T follicular helper cell (primary cell): ENCODE measurements around the gene GBP3.
"Not testable (repeated sequence)": the region's sequence is repeated elsewhere in the genome, so short reads cannot be mapped to it uniquely, and the experiment has no call there.

Experiments
- DNase-seq: peaks from one replicate; pipeline ENCODE4 v3.0.0-alpha.2; 2020; ENCODE audit warnings: low read depth
- total RNA-seq, 2 experiments: gene quantifications; one replicate each; lab custom pipeline; 2026; lab: John Stamatoyannopoulos, UW

GBP3 gene, protein sequence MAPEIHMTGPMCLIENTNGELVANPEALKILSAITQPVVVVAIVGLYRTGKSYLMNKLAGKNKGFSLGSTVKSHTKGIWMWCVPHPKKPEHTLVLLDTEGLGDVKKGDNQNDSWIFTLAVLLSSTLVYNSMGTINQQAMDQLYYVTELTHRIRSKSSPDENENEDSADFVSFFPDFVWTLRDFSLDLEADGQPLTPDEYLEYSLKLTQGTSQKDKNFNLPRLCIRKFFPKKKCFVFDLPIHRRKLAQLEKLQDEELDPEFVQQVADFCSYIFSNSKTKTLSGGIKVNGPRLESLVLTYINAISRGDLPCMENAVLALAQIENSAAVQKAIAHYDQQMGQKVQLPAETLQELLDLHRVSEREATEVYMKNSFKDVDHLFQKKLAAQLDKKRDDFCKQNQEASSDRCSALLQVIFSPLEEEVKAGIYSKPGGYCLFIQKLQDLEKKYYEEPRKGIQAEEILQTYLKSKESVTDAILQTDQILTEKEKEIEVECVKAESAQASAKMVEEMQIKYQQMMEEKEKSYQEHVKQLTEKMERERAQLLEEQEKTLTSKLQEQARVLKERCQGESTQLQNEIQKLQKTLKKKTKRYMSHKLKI
- 21.8 to 71.4 reads per million in 2 experiments for total RNA-seq

DNA sequence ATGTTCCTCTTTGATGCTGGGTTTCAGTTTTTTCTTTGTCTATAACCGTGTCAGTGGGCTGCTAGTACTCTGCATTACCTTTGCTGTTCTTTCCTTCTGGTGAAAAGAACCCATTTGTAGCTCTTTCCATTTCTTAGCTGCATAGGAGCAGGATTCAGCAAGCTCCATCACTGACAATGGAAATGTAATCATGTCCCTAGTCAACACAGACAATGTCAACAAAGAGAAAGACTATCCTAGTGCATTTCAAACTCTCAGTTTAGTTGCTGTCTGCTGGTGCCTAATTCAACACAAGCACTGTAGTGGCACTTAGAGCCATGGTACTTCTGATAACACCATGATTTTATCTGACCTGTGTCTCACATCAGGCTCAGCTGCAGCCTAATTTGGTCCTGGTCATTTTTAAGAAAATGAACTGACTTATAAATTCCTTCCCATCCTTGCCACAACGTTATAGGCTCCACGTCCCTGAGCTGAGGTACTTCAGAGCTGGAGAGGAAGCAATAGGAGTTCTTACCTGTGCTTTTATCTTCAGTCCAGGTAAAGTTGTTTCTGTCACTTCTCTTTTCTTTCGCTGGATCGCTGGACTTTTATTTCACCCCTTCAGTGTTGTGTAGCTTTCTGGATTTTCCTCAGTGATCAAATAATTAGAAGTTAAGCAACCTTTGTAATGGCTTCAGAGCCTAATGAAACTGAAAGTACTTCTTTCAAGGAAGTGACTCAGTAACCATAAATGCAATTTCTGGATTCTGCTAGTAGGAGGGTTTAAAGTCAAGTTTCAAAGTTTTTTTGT lies at the start of gene GBP3:
Gene GBP3 (minus strand): TSS at position 700 of the 793 bp plus-strand sequence. CDS start 2,145 bp downstream, outside the sequence.
- no peak for DNase-seq

DNA sequence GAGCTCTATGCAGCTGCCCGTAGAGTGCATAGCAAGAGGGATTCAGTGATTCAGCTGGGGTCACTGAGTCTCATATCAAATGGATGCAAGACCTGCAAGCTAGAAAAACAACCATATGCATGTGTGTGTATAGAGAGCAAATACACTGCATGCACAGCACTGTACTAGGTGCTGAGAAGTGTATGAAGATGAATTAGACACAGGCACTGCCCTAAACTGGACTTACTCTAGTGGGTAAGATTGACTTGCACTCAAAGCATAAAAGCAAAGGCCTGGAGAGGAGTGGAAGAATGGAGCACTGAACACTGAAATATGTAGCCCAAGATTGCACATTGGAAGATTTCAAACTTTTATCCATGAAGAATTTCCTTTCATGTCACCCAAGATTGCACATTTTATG lies 47.8 kb upstream of the GBP3 start:
- DNase-seq: no peak

DNA sequence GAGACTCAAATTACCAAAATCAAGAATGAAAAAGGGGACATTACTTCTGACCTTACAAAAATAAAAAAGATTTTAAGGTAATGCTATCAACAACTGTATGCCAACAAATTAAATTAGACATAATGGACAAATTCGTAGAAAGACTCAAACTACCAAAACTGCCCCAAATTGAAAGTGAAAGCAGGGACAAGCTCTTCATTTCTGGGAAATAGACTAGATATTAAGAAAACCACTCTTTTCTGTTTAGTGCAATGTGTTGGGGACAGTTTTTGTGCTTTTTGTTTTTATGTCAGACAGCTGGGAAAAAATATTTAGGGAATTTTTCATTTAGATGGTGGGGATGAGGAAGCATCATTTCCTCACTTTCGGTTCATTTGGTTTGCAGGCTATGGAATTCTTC lies 47.3 kb upstream of the GBP3 start:
- no peak for DNase-seq

DNA sequence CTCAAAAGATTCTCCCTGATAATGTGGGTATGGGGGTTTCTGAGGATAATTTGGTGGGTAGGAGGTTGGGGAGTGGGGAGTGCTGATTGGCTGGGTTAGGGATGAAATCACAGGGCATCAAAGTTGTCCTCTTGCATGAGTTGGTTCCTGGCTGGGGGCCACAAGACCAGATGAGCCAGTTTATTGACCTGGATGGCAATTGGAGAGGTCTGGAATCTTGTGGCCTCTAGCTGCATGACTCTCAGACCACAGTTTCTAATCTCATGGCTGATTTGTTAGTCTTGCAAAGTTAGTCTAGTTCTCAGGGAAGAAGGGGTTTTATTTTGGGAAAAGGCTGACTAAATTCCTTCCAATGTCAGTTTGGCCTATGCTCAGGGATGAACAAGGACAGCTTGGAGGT lies 45.6 kb upstream of the GBP3 start:
- DNase-seq: no peak

DNA sequence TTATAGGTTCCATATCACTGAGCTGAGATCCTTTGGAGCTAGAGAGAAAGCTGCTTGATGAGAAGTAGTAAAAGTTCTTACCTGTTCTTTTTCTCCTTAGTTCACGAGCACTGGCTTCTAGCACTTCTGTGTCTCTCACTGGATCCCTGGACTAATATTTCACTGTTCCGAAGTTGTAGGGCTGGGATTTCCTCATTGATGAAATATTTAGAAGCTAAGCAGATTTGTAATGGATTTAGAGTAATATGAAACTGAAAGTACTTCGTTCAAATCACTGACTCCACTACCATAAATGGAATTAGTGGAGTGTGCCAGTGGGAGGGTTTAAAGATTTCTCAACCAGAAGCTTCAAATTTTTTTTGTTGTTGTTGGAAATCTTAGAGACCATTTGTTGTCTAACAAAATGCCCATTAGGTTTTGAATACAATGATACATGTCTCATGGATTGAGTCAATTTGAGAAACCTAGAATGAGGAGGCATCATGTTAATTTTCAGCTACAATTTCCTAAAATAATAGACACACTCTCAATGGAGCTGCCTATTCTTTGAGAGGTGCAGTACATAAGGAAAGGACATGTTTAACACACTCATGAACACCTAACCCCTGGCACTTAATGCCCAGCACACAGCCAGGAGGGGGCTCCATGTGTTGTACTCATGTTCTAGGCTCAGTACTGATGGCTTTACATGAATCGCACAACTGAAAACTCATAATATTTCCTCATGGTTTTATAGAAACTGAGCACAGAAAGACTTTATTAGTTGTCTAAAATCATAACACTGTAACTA lies 42.6 kb upstream of the GBP3 start, which contains the start of gene GBP1:
Gene GBP1 (minus strand): TSS at position 130 of the 790 bp plus-strand sequence. CDS start 1,974 bp downstream, outside the sequence.
- no peak for DNase-seq

DNA sequence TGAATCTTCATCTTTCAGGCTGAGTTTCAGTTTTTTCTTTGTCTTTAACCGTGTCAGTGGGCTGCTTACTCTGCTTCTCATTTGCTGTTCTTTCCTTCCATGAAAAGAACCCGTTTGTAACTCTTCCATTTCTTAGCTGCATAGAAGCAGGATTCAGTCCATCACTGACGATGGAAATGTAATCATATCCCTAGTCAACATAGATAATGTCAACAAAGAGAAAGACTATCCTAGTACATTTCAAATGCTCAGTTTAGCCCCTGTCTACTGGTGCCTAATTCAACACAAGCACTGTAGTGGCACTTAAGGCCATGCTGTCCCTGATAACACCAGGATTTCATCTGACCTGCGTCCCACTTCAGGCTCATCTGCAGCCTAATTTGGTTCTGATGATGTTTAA lies 42.0 kb upstream of the GBP3 start:
- DNase-seq: no peak

DNA sequence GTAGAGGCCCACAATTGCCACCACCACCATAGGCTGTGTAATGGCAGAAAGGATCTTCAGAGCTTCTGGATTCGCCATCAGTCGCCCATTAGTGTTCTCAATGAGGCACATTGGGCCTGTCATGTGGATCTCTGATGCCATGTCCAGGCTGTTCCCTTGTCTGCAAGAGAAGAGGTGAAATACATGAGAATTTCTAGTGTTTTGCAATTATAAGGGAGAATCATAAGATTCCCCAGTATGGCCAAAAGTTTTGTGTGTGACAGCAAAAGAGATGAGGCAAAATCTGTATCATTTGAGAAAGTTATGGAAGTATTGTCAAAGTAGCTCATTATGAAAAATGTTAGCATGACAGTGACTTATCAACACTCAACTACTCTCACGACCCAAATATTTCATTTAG lies 40.4 kb upstream of the GBP3 start:
- no peak for DNase-seq

DNA sequence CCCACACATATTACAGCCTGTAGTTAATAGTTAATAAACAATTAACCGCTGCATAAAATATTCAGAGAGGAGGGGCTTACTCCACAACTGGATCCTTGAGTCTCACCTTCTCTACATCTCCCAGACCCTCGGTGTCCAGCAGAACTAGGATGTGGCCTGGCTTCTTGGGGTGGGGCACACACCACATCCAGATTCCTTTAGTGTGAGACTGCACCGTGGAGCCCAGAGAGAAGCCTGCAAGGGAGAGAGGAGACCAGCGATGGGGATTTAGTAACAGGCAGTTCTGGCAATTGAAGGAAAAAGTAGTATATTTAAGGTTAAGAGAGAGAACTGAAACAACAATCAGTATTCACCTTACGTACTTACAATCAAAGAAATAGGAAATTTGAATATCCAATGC lies 37.4 kb upstream of the GBP3 start:
- no peak for DNase-seq

DNA sequence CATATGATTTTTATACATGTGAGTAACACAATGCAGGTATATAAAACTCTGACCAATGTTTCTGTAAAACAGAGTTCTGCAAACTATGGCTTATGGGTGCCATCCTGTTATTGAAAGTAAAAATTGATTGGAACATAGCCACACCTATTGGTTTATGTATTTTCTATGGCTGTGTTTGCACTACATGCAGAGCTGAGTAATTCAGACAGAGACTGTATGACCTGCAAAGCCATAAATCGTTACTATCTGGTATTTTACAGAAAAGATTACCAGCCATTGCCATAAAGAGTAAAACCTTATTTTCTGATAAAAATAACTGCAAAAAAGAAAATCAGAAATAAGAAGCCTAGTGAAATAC lies 29.3 kb upstream of the GBP3 start:
- DNase-seq: no peak

DNA sequence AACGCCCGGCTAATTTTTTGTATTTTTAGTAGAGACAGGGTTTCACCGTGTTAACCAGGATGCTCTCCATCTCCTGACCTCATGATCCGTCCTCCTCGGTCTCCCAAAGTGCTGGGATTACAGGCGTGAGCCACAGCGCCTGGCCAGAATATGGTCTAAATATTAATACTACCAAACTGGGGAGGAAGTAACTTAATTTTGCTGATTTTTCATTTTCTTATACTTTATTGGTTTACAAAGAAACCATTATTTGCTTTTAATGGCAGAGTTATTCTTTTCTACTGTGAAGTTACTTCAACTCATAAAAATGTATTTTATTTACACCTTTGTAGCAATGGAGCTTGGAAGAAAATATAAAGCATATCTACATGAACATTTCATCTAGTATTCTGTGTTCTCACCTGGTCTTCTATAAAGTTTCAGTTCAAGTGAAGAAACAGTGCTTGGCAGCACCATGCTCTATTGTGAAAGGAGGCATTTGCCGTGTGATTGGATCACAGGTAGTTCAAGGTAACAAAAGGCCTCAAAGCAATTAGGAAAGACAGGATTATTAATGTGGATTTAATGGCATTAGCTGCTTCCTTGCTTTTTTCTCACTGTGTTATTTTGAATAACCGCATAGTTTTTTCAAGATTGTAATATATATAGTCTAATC lies 28.8 kb upstream of the GBP3 start:
- no peak for DNase-seq

DNA sequence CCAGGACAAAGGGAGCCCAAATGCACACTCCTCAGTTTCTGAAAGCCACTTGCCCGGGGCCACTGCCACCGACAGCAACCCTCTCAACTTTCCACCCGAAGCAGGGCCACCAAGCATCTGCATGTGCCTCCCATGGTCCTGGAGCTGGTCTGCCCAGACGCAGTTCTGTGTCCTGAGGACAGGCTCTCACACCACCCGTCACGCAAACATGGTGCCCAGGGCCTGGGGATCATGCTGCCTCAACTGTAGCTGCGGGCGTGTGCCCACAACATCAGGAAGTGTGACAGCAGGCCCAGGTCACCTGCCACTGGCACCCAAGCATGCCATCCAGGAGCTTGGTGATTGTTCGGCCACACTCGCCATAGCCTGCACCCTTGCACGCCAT lies 28.0 kb upstream of the GBP3 start:
- DNase-seq: no peak

DNA sequence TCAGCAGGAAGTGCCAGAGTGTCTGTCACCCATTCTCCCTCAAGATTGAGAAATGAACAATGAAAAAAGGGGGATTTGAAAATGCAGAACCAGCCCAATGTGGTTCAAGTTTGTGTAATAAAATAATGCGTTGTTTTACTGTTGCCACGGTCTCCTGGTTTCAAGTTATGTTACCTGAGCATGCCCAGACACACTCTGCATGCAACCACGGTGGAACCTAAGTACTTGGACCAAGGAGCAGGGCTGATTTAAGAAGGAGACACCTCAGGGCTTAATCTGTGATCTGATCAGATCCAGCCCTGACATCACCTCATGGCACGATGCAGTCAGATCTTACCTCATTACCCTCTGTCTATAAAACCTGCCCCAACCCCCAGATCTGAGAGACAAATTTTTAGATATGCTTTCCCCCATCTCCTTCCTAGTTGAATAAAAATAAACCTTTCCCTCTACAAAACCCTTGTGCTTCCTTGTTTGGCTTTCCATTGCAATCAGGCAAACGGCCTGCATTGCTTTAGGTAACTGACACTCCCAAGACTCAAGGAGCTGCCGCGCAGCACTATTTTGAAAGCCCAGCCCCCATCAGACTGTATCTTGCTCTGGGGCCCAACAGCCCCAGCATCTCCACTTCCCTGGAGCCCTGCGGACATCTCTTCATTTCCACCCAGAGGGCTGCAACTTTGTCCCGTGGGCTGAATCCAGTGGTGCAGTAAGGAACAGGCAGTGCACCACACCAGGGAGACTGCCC lies 27.4 kb upstream of the GBP3 start:
- not testable (repeated sequence) for DNase-seq

DNA sequence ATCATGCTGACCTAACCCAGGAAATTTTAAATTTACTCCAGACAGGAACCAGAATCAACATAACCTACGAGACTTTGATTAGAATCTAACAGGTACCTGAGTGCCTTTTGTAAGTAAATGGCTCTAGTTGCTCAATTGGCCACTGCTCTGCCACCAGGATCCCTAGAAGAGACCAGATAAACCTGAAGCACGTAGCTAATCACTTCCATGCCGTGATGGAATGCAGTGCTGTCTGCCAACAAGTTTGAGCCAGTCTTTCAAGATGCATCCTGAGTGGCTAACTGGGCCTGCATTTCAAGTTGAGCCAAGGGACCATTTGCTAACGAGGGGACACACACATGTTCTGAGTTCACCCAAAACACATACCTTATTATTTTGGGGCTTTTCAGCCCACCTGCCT lies 26.5 kb upstream of the GBP3 start:
- not testable (repeated sequence) for DNase-seq

DNA sequence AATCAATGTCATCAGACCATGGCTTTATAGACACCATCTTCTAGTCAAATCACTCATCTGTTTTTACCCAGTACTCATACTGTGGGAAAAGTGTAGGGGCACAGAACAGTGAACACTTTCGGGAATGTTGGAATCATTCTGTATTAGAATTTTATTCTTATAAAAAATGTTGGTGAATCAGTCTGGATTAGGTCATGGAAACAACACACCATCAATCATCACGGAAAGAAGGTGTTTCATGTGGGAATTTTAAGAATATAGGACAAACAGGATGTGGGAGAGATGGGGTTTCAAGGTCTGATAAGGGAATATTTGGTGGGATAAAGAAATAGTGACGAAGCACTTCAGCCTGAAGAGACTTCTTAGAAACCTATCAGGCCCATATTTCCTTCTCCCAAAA lies 25.1 kb upstream of the GBP3 start:
- no peak for DNase-seq

DNA sequence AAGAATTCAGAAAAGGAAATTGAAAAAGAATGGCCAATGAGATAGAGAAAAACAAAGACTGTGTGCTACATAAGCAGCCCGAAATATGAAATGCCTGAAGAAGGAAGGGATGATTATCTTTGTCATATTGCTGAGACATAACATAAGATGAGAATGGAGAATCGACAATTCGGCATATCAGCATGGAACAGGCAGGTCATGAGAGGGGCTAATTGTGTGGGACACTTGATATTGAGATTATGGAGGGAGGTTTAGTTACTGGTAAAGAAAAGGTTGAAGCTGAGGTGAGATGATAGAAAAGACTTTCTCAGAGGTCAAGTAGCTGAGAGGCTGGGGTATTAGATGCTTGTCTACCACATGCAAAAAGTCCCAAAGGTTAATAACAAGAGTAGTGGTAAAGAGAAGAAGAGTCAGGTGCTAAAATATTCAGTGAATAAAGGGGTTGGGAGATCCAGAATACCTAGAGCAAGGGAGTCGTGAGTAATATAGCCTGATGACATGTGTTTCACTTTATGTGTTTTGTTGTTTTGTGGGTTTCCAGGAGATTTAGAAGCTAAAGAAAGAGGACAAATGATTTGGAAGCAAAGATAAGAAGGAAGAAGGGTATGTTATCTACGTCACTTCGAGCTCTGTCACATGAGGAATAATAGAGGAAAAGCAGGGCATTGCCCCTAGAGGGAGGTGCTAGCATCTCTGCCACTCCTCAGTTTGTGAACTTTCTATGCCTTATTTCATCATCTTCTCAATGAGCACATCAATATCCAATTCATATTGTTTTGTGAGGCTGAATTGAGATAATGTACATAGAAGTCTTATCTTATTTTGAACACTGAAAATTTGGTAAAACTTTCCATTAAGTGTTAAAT lies 23.9 kb upstream of the GBP3 start:
- not testable (repeated sequence) for DNase-seq

DNA sequence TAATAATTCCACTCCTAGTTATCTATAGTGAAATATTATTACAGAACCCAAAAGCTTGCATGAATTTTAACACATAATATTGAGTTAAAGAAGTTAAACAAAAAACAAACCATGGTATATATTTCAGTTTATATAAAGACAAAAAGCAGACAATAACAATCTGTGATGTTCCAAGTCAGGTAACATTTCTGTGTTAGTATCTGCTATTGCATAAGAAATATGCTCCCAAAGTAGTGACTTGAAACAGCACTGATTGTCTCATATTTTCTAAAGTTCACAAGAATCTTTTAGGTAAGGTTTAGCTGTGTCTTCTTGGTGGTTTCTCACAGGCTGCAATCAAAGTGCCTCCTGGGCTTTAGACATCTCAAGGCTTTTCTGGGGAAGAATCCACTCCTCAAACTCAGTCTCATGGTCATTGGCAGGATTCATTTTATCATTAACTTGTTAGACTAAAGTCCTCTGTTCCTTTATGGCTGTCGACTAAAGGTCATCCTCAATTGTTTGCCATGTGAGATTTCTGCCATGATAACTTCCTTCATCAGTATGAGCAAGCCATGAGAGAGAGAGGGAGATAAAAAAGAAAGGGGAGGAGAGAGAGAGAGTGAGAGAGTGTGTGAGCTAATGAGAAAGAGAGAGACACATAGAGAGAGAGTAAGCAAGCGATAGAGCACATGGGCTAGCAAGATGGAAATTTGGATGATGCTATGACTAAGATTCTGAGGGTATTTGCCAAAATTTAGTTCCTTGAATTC lies 22.5 kb upstream of the GBP3 start:
- no peak for DNase-seq

DNA sequence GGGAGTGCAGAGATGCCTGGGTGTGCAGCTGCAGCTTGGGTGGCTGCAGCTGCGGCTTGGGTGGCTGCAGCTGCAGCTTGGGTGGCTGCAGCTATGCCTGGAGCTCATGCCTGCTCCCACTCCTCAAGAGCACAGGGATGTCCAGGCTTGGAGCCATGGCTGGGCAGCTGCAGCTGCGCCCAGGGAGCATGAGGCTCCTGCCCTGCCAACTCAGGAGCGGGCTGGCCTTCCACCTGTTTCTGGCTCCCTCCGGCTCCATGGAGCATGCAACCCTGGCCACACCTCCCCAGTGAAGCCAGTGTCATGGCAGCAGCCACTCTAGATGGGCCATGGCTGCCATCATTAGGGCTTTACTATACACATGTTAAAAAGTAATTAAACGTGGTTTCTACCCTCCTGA lies 21.3 kb upstream of the GBP3 start:
- DNase-seq: no peak

DNA sequence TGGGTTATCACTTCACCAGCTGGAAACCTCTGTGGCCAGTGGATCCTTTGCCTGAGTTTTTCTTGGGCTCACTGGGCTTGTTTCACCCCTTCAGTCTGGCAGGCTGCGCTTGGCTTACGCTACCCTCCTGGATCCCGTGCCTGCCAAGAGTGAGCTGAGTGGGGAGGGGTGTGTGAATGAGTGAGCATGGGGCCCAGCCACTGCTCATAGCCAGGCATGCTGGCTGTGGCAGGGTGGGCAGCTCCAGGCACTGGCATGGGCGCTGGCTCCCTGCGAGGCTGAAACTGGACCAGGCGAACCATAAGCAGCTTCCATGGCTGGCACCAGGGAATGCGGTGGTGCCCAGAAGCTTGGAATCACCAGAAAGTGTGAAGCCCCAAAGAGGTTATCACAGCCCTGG lies 19.8 kb upstream of the GBP3 start:
- no peak for DNase-seq

DNA sequence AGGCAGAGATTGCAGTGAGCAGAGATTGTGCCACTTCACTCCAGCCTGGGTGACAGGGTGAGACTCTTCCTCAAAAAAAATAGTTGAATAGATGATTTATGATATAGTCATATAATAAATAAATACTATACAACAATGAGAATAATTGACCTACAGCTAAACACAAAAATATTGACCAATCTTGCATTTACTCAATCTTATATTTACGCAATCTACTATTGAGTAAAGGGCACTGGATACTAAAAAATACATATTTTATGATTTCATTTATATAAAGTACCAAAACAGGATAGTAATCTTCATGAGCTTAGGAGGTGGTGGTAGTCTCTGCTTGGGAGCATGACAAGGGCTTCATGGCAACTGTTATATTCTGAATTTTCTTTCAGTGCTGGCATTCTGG lies 19.1 kb upstream of the GBP3 start:
- DNase-seq: no peak
